ENCODE measurements around the gene TCF4.

The TCF4 gene

DNA sequence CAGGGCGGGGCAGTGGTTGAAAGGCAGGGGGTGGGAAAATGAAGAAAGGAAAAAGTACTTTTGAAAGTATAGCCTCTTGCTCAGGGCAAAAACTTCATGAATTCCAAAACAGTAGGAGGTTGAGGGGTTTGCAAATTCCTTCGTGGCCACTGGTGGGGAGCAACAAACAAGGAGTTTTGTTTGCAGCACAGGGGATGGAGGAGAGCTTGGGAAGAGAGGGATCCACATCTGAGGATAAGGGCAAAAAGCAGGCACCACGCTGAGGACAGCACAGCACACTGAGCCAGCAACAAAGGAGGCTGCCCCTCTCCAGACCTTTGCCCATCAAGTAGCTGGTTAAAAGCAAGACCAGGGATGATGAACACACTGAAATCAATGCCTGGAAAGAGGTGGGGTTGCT is 148.9 kb downstream of the TCF4 start:
- no peak for DNase-seq (ENCODE audit: low read depth)

DNA sequence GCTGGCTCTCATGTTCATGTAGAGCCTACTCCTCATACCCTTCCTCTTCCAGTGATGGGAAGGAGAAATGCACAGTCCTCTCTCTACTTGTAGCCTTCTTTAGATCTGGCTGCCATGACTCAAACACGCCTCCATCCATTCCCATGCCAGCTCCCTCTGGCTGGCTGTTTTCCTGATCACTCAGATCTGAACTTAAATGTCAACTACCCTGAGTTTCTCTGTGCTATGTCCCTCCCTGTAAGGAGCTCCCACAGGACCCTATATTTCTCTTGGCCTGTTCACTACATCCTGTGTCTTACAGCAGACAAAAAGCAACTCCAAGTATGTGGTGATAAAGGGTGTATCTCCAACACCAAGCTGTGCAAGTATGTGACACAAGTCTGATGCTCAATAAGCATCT is 152.4 kb downstream of the TCF4 start:
- DNase-seq (ENCODE audit: low read depth) = no peak

DNA sequence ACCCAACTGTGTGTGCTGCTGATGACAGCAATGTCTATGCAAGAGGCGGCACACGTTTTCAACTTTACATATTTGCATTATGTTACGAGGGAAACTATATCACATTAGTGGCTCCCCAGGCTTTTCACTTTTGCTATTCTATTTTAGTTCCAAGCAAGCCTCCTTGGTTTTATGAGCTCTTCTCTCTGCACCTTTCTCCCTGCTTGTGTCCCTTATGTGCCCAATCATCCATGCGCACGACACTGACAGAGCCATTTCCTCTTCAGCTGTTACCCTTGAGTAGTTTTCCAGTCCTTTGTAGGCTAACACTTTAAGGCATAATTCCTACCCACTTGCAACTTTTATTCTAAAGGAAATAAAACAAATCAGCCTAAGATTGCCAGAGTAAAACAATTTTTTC is 154.3 kb downstream of the TCF4 start:
- no peak for DNase-seq (ENCODE audit: low read depth)

DNA sequence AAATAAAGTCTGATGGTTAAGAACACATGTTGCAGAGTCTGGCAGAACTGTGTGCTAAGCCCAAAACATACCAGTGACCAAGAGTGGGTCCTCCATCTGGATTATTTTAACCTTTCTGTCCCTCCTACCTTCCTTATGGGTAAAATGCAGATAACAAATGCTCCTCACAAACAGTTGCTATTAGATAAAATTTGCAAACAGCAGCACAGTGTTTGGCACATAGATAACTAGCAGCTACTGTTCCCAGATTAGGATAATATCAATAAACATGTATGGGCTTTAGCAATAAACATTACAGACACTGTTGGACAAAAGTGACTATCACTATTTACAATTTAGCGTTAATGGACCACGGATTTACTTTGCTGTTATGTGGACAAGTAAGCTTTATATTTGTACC is 154.9 kb downstream of the TCF4 start:
- no peak for DNase-seq (ENCODE audit: low read depth)

DNA sequence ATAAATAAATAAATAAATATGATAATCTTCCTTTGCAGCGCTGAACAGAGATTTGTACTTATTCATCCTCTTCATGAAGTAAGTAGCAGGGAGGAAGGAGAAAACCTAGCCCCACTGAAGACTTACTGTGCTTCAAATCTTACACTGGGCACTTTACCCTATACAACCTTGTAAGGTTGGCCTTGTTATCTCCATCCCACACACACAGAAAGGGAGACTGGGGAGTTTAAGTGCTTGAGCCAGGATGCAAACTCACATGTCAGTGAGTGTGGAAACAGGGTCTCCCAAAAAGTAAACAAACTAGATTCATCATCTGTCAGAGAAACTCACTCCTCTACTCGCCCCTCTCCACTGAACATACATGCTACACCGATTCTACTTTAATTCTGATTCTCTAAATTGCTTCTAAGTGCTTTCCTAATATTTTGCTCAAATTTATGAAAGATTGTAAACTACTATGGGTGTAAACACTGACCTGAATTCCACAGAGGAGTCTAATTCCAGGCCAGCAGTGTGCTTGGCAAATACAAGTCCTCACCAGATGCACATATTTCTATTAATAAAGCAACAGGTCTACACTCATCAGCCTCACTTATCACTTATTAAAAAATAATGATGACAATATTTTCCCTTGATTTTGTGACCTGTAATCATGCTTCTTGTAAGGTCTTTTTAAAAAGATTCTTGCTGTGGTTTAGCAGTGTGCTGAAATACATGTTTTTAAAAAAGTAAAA is 155.5 kb downstream of the TCF4 start:
- DNase-seq (ENCODE audit: low read depth) = no peak

DNA sequence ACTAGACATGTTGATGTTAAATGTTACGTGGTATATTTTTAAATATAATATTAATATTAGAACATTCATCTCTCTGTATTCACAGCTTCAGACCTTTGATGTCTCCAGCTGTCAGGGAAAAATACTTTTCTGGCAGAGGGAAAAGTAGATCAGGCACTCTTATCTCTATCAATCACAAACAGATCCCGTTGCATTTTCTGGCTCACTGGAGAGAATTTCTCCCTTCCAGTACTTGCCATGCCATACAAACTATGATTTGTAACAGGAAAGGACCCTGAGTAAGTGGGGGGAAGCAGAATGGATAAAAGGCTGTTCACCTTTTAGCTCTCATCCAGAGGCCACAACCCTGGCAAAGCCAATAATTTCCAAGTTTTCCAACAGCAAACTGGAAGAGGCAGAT is 158.0 kb downstream of the TCF4 start:
- DNase-seq (ENCODE audit: low read depth) = no peak

DNA sequence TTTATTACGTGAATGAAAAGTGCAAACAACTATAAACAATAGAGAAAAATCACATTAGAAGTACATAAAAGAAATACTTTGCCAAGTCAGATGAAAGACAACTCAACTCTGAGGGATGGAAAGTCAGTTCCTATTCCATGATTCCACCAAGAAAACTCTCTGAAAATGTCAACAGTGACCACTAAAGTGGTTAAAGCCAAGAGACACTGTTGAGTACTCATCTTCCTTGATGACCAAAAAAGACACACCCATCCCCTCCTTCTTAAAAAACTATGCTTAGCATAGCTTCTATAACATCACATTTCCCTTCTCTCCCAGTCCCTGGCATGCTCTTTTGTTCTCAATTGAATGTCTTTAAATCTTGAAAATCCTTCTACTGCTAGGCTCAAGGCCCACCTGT is 160.0 kb downstream of the TCF4 start:
- peak; percentile 55 for DNase-seq (ENCODE audit: low read depth)

DNA sequence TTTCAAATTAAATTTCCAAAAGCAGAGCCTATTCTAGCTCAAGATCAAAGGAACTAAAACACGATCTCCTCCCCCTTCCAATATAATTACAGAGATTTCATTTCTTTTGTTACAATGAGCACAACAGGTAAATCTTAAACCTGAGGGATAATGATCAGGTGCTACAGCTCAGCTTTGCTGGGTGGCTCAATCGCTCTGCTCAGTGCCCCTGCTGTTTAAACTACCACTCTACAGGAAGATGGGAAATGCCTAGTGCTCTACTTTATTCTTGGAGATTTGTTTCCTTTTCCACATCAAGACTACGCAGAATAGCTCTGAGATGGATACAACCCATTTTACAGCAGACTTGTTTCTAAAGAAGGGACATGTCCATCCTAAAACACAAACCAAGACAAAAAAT is 162.3 kb downstream of the TCF4 start:
- DNase-seq (ENCODE audit: low read depth) = no peak

DNA sequence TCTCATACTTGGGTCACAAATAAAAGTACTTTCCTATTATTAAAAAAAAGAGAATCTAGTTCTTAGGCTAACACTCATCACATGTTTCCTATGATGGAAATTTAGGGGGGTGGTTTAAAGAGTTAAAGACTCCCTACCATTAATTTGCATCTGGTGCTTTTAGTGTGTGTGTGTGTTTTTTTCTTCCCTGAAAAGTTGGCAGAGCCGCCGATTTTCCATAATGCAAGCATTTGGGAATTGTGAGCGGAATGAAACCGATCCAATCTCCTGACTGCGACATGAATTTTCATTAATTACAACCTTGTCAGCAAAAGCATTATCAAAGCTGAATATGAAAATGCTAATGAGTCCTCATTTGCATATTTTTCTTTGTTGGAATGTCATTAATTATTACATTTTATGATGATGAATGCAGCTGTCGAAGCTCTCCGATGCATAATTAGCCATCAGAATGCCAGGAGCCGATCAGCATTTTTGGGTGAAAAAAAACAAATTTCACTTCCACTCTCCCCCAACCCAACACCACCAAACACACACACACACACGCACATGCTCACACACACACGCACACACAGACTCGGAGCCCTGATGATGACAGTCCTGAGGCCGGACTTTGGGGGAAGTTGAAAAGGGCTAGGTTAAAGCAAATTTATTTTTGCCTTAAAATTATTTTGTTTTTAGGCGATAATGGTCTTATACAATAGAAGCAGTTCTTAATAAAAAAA is 165.4 kb downstream of the TCF4 start:
- no peak for DNase-seq (ENCODE audit: low read depth)

DNA sequence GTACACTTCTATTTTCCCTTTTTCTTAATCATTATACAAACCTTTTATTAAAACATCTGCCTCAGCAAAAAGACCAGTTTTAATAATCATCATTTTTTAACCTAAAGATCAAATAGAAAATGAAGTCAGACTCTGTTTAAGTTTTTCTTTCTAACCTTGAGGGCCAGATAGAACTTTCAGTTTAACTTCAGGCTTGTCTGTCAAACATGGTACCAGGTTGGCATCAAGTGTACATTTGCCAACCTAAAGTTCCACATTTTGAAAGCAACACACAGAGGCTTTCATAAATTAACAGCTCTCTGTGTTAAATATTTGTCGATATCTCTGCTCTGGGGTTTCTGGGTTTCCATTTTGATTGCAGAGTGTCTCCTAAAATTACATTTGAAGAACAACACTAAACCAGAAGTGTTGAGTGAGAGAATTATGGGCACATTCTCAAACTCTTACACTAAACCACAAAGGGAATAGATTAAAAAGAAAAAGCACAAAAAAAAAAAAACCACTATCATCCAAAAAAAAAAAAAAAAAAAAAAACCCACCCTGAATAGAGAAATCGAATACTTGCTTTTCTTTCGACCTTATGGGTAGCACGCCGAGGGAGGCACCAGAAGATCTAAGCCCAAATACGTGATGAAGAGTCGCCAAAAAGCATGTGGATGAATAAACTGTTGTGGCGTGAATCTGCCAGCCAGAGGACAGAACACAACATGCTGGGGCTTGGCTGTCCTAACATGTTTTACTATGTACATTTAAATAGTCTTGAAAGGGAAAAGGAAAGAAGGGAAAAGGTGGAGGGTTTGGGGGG is 166.2 kb downstream of the TCF4 start:
- peak; percentile 41 for DNase-seq (ENCODE audit: low read depth)

DNA sequence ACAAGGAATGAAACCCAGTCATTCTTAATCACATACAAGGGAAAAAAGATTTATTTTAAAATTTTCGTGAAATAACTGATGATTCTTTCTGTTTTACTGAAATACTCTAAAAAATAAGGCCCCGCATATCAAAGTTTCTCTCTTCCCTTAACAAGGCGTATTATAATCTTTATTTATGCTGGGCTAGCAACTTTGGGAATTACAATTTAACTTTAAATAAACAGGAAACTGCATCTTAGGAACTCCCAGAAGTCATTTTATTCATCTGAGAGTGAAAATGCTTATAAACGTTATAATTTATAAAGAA is 166.7 kb downstream of the TCF4 start:
- no peak for DNase-seq (ENCODE audit: low read depth)

DNA sequence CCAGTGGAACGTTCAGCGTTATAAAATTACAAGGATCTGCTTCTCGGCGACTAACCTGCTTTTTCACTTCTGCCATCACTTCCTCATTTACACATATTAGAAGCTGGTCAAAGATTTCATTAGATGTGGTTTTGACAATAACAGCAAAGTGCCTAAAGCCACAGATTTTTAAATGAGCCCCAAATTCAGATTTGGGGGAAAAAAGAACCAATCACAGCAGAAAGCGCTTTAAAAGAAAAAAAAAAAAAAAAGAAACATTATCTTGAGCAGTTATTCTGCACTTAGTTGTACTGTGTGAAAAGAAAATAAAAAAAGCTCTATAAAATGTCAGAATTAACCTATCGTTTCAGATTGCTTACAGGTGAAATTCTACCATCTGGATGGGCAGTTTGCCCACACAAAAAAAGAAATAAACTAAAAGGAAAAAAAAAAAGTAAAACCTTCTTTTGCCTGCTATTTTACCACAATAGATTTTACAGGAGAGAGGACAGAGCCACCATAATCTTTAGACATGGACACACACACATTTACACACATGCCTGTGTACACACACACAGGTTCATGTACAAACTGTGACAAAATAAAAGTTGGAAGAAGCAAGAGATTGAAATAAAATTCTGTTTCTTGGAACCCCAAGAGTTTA is 167.2 kb downstream of the TCF4 start:
- peak; percentile 31 for DNase-seq (ENCODE audit: low read depth)

DNA sequence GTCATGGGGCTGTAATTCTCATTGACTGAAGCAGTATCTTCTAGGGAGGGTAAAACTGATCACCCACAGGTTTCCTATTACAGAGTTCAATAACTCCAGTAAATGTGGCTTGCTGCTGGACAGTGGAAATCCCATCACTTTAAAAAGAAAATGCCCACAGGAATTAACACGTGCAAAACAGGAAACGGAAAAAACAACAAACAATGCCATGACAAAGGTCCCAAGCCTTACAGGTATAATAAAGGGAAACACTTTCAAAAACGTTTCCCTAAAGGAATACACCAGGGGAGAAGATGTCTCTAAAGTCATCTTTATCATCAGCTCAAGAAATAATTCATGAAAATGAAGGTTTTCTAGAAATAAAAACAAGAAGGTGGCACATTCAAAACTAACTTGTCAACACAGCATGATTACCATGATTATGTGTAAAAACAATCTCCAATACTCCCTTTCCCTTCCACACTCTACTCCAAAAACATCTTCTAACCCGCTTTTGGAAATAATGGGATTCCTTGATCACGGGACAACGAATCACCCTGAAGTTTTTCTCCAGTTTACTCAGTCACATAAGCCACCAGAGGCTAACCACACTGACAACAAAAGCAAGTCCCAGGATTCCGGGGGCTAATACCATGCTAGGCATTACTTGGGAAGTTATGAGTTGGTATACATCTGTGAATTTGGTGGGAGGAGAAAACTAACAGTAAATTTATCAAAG is 167.9 kb downstream of the TCF4 start:
- peak; percentile 30 for DNase-seq (ENCODE audit: low read depth)

DNA sequence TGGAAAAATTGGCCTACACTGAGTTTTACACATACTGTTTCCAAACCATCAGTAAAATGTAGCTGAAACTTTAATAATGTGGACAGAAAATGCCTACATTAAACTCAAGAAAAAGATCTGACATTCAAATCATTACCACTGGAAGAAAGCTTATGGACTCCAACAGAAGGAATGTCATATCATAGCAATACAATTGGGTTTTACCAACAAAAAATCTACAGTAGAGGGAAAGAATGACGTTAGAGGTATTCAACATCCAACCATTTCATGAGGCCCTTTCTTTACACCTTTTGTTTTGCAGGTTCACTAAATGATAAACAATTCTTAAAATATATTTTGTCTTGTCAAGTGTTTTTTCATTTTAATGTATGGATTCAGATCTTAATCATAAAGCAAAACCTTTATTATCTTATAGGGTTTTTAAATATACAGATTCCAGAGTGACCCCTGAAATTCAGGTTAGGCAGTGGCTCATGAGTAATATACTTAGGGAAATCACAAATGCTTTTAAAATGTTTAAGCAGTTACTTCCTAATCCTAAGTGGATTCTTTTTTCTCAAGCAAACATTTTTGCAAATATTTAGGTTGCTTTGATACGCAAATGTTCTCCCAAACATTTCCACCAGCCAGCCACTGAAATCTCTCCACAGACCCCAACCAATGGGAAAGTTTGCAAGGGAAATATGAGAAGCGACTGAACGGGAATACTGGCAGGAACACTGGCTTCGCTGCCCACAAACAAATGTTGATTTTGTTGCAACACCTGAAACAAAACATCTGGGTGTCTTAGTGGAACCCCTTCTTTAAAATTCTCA is 168.7 kb downstream of the TCF4 start:
- no peak for DNase-seq (ENCODE audit: low read depth)

DNA sequence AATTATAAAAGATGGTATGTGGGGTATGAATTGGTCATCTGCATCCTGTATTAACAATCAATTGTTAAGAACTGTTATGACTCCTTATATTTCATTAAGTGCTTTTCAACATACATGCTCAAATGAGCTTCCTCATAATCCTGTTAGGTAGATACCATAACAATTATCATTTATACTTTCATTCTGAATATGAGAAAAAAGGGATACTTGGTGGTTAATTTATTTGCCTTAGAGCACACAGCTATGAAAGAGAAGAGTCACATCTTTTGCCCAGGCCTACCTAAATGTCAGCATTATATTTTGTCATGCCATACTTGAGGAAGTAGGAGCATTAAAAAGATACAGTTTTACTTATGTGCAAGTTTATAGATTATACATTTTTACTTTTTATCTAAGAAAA is 169.6 kb downstream of the TCF4 start:
- DNase-seq (ENCODE audit: low read depth) = no peak

DNA sequence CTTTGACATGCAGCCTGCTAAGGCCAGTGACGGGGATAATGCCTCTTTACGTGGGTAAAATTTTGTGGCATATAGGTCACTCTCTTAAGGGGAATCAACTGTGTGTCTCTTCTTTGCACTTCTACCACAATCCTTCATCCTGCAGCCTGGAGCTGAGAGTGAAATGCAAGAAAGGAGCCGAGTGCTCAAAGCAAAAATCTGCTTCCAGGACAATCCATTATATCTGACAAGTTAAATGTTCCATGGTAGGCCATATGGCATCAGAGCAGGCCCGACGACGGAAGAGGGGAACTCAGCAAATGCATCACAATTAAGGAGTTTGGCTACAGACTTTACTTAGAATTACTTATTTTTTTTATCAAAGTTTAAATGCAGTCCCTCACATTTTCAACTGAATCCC is 171.2 kb downstream of the TCF4 start:
- DNase-seq (ENCODE audit: low read depth) = no peak

DNA sequence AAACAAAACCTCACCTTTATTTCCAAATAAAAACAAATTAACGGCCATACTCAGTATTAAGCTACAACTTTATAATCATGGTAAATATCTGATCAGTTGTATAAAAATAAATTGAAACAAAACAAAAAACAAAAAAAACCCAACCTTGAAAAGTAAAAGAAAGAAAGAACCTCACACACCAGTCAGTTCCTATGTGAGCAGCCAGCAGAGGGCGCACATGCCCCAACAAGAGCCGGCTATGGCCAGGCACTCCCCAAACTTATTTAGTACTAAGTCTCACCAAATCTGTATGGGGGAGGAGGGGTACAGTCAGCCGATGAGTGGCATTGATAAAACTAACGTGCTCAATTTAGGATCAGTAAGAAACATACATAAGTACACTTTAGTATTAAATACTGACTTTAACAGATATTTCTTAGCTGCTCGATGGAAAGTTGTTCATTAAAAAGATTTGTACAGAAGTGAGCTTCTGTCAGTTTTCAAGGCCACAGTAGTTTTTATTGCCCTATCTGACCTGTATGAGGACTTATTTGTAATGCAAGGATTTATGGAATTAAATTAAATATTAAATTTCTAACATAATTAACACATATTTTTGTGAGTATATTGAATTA is 172.6 kb downstream of the TCF4 start:
- DNase-seq (ENCODE audit: low read depth) = no peak

DNA sequence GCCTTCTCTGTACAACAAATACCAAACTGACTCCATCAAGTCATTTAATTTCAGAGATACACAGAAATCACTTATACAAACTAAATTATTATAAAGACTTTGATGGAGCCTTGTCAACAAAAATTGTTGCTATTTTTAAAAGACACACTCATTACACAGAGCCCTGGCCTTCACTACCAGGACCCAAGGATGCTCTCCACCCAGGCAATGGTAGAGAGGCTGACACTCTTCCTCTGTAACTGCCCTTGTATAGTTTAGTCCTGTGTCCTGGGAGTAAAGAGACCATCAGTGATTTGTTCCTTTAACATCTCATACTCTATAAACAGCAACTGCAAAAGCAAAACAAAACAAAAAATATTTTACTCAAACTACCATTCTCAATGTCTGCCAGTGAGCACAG is 173.5 kb downstream of the TCF4 start:
- DNase-seq (ENCODE audit: low read depth) = no peak

DNA sequence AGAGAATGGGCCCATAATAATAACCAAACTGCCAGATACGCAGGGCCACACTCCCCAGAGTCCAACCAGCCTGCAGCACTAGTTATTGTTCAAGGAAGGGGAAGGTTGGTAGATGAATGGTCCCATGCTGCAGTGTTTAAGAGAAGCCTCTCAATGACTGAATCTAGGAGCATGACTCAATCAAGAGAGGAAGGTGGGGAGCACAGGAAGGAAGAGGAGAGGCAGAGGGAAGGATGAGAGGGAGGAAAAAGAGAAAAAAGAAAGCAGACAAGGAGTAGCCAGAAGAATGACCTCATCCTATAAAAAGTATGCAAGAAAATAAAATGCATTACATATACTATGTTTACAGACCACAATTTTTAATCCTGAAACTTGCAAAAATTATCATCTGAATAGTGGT is 174.5 kb downstream of the TCF4 start:
- DNase-seq (ENCODE audit: low read depth) = no peak

DNA sequence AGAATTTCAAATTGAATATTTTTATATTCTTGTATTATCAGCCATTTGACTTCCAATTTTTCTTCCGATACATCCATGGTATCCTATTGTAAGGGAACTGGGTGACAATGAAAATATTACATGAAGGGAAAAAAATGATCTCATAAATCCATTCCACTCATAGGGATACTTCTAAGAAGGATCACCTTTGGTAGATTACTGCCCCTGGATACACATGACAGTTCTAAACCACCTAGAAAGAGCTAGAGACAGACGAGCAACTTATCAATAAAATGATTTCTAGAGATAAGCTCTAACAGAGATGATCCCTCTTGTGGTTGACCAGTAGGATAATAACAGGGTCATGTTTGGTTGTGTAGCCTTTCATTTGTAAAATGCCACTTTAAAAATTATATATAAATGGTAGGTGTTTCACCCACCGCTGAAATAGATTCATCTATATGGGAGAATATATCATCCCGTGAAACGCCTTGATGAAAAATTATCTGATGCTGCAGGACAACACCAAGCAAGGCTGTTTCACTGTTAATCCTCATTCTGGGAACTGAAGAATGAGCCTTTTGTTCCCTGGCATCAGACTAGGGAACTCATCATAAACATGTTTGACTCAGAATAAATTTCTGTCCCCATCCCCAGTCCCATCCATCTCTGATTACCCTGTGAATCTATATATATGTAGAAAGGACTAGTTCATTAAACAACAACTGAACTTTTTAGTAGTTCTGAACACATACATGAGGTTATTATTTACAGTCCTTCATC is 180.0 kb downstream of the TCF4 start:
- no peak for DNase-seq (ENCODE audit: low read depth)

Measured in GM04503 (cell line).